Keratinocyte (primary cell): ENCODE results near the gene ABLIM1.

Experiments used
- CTCF ChIP-seq, 3 experiments: IDR thresholded peaks in 1 of 3; conservative IDR thresholded peaks in 1 of 3; optimal IDR thresholded peaks in 1 of 3; 2 replicates in 2 of 3; 3 replicates in 1 of 3; pipeline versions ENCODE3 to v1.5.1; 2011; ENCODE audit warnings: low read length in 3 of 3, mild to moderate bottlenecking in 3 of 3, moderate library complexity in 2 of 3, control low read depth in 1 of 3, inconsistent platforms in 1 of 3; ENCODE audit not compliant: insufficient read depth in 2 of 3; ENCODE audit errors: extremely low read depth in 1 of 3
- EZH2 ChIP-seq: IDR thresholded peaks from one replicate; pipeline ENCODE4 v1.6.1; 2012; ENCODE audit warnings: inconsistent platforms, mild to moderate bottlenecking, low read length, moderate library complexity

GRCh38 chr10:114473776-114474175, 184.3 kb downstream of the ABLIM1 start:
- TF ChIP-seq CTCF (optimal IDR thresholded peaks at IDR 0.05 in 1 of 3, IDR thresholded peaks at IDR 0.05 in 1 of 3, conservative IDR thresholded peaks at IDR 0.05 in 1 of 3; ENCODE audit: extremely low read depth in 1 of 3, insufficient read depth in 2 of 3, low read length in 3 of 3) (no peak), EZH2 (no peak)
